K562 (cell line): ENCODE results near the gene EYA2. TPM values are rescaled to one million over a fixed set of nuclear protein-coding genes. Genes with fewer than 3 reads are reported as not detected.

Source experiments
- E4F1 ChIP-seq: fragments of 250-450 bp; sonication (Bioruptor Pico); IDR thresholded peaks from 2 replicates; pipeline ENCODE4 v1.5.0; 2021; ENCODE audit warnings: mild to moderate bottlenecking, borderline replicate concordance
- FIP1L1 ChIP-seq: fragments of 200-400 bp; formaldehyde crosslinking; IDR thresholded peaks from 2 replicates; pipeline ENCODE4 v1.6.1; 2018; ENCODE audit warnings: mild to moderate bottlenecking, low read depth, low read length; ENCODE audit not compliant: poor library complexity, severe bottlenecking
- NR2C2 ChIP-seq, 2 experiments: fragments of 200-800 bp in 1 of 2; sonication (Bioruptor generic) in 1 of 2; sonication (generic) in 1 of 2; formaldehyde crosslinking in 1 of 2; IDR thresholded peaks; 2 replicates each; pipeline versions ENCODE4 v1.6.1 to v1.8.0; 2016 to 2022; ENCODE audit warnings: mild to moderate bottlenecking in 1 of 2, missing compliant biosample characterization in 1 of 2, missing genetic modification characterization in 1 of 2, missing genetic modification reagents in 1 of 2
- XRCC4 ChIP-seq: IDR thresholded peaks from one replicate; pipeline ENCODE4 v1.6.1; 2011; ENCODE audit not compliant: insufficient read depth, insufficient read length; ENCODE audit errors: extremely low read depth
- polyA plus RNA-seq, 8 experiments: library from polyadenylated mRNA; depleted of rRNA in 4 of 8; stranded (reverse) in 5 of 8; unstranded in 3 of 8; fragments of >200 nt; fragmentation: Nextera tagmentation in 2 of 8; fragmentation: Illumina TruSeq in 1 of 8; extraction: Ambion mirVana in 2 of 8; extraction: Trizol in 1 of 8; gene quantifications; 2 replicates each; pipeline versions ENCODE4 v1.2.1 to v1.2.3, GENCODE V29; 2011 to 2014; ENCODE audit warnings: inconsistent platforms in 1 of 8, missing spikeins in 1 of 8
- total RNA-seq, 7 experiments: library from RNA; depleted of rRNA in 6 of 7; stranded (reverse); fragments of >200 nt in 6 of 7; fragmentation: Illumina TruSeq in 2 of 7; extraction: Trizol in 2 of 7; gene quantifications; 2 replicates each; pipeline versions ENCODE4 v1.2.1 to v1.2.3, GENCODE V29; 2011 to 2021; ENCODE audit warnings: low replicate concordance in 1 of 7

The EYA2 gene
- total and polyA plus RNA-seq, 9 of the 15 experiments (the other 6 are each of a cell fraction or from before 2014, with no cell fraction given): 0.03 TPM; not detected in 8

GRCh38 chr20:47201074-47201730 is 306.6 kb downstream of the EYA2 start (continued):
- TF ChIP-seq NR2C2 (CRISPR knock-in tag; IDR thresholded peaks at IDR 0.05) (no peak), NR2C2 (tag; IDR thresholded peaks at IDR 0.05) (0 out of 2 replicates have a peak, but pooled peaks have one; percentile 0), FIP1L1 (no peak), E4F1 (CRISPR knock-in tag) (no peak), XRCC4 (no peak)
- TF ChIP-seq, all 486 proteins: peak for 8
